ENCODE results near the gene APBA2. TPM values are rescaled to one million over a fixed set of nuclear protein-coding genes. Genes with fewer than 3 reads are reported as not detected.

The APBA2 gene
- polyA plus RNA-seq, 1 donor (not counting 4 experiments of a cell fraction or from before 2014, with no cell fraction given) = 5.5 TPM

DNA sequence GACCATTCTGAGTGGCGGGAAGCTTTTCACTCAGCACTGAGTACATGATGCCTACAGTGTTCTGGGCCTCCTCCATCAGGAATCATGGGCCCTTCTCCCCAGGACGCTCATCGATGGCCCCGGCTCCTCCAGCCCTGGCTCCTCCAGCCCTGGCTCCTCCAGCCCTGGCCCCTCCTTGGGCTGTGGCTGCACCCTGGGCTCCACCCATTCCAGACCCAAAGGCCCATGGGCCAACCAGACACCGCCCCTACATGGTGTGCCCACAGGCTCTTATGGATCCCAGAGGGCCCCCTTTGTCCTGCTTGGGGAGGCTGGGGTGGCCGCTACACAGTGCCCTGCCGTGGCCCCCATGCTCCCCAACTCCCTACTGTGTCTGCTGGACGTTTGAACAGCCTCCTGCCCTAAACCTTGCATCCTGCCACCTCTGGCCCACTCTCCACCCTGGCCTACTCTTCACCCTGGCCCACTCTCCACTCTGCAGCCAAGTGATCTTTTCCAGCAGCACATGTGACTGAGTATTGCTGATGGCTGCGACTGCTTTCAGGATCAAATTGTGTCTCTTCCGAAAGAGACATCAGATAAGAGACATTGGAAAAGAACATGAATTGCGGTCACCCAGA is 57.9 kb downstream of the APBA2 start:
- H3K4me2 ChIP-seq (ENCODE audit: control insufficient read depth, extremely low read depth, insufficient read depth, low read depth, low read length) = no peak overlapping the region
- H3K4me1 ChIP-seq (ENCODE audit: control insufficient read depth, extremely low read depth, insufficient read depth, low read length) = no peaks in the 10 kb centered on the region
- no peaks in the 10 kb centered on the region for H3K27me3 ChIP-seq (ENCODE audit: control insufficient read depth, extremely low read depth, insufficient read depth, low read length)
- H3K79me2 ChIP-seq (ENCODE audit: control insufficient read depth, insufficient read depth, low read length) = no peaks in the 10 kb centered on the region
- H3K9me1 ChIP-seq (ENCODE audit: control insufficient read depth, extremely low read depth, insufficient read depth, low read length) = no peaks in the 10 kb centered on the region
- no peak overlapping the region for H3K4me3 ChIP-seq (ENCODE audit: control insufficient read depth in 2 of 3, extremely low read depth in 1 of 3, insufficient read depth in 2 of 3, low read depth in 1 of 3, low read length in 3 of 3)
- dilution Hi-C loops (cut with MboI; ENCODE audit: extremely low pct_ligation_motif_present, low sequenced_read_pairs) = no loop called here
- H3K36me3 ChIP-seq (ENCODE audit: control insufficient read depth in 2 of 2, extremely low read depth in 1 of 2, insufficient read depth in 2 of 2, low read length in 2 of 2) = no peaks in the 10 kb centered on the region
- no peaks in the 10 kb centered on the region for H4K20me1 ChIP-seq (ENCODE audit: control insufficient read depth, extremely low read depth, insufficient read depth, low read length)
- peaks cover 7% of the 10 kb centered on the region for H3K9me3 ChIP-seq (ENCODE audit: control insufficient read depth, low read depth, low read length)
- TF ChIP-seq EZH2 (IDR thresholded peaks at IDR 0.05; ENCODE audit: low read length) = no peak
- TF ChIP-seq, protein P1, sequence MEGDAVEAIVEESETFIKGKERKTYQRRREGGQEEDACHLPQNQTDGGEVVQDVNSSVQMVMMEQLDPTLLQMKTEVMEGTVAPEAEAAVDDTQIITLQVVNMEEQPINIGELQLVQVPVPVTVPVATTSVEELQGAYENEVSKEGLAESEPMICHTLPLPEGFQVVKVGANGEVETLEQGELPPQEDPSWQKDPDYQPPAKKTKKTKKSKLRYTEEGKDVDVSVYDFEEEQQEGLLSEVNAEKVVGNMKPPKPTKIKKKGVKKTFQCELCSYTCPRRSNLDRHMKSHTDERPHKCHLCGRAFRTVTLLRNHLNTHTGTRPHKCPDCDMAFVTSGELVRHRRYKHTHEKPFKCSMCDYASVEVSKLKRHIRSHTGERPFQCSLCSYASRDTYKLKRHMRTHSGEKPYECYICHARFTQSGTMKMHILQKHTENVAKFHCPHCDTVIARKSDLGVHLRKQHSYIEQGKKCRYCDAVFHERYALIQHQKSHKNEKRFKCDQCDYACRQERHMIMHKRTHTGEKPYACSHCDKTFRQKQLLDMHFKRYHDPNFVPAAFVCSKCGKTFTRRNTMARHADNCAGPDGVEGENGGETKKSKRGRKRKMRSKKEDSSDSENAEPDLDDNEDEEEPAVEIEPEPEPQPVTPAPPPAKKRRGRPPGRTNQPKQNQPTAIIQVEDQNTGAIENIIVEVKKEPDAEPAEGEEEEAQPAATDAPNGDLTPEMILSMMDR (optimal IDR thresholded peaks at IDR 0.05 in 1 of 3, IDR thresholded peaks at IDR 0.05 in 1 of 3, conservative IDR thresholded peaks at IDR 0.05 in 1 of 3; ENCODE audit: extremely low read depth in 1 of 3, insufficient read depth in 2 of 3, low read length in 3 of 3) = no peak
- no peak overlapping the region for H2AFZ ChIP-seq (ENCODE audit: control insufficient read depth, low read length)
- DNase-seq (ENCODE audit: low read depth, low spot score) (no peak), FAIRE-seq (no peak)
- no peak overlapping the region for H3K27ac ChIP-seq (ENCODE audit: control insufficient read depth, insufficient read depth, low read length)
- no peak overlapping the region for H3K9ac ChIP-seq (ENCODE audit: control insufficient read depth, extremely low read depth, insufficient read depth, low read length)

GRCh38 chr15:28944286-28944685 is 58.5 kb downstream of the APBA2 start:
- Histone ChIP-seq H3K4me3 (ENCODE audit: control insufficient read depth in 2 of 3, extremely low read depth in 1 of 3, insufficient read depth in 2 of 3, low read depth in 1 of 3, low read length in 3 of 3) (no peak overlapping the region), H3K36me3 (ENCODE audit: control insufficient read depth in 2 of 2, extremely low read depth in 1 of 2, insufficient read depth in 2 of 2, low read length in 2 of 2) (no peaks in the 10 kb centered on the region), H2AFZ (ENCODE audit: control insufficient read depth, low read length) (no peak overlapping the region), H3K27ac (ENCODE audit: control insufficient read depth, insufficient read depth, low read length) (no peak overlapping the region), H3K79me2 (ENCODE audit: control insufficient read depth, insufficient read depth, low read length) (no peaks in the 10 kb centered on the region), H3K4me2 (ENCODE audit: control insufficient read depth, extremely low read depth, insufficient read depth, low read depth, low read length) (no peak overlapping the region), H3K9me3 (ENCODE audit: control insufficient read depth, low read depth, low read length) (peaks cover 7% of the 10 kb centered on the region), H3K9me1 (ENCODE audit: control insufficient read depth, extremely low read depth, insufficient read depth, low read length) (no peaks in the 10 kb centered on the region), H3K27me3 (ENCODE audit: control insufficient read depth, extremely low read depth, insufficient read depth, low read length) (no peaks in the 10 kb centered on the region), H4K20me1 (ENCODE audit: control insufficient read depth, extremely low read depth, insufficient read depth, low read length) (no peaks in the 10 kb centered on the region), H3K4me1 (ENCODE audit: control insufficient read depth, extremely low read depth, insufficient read depth, low read length) (no peaks in the 10 kb centered on the region), H3K9ac (ENCODE audit: control insufficient read depth, extremely low read depth, insufficient read depth, low read length) (no peak overlapping the region)
- FAIRE-seq (no peak), DNase-seq (ENCODE audit: low read depth, low spot score) (no peak)
- dilution Hi-C loops (cut with MboI; ENCODE audit: extremely low pct_ligation_motif_present, low sequenced_read_pairs) = no loop called here
- no peak for TF ChIP-seq EZH2 (IDR thresholded peaks at IDR 0.05; ENCODE audit: low read length)
- TF ChIP-seq, protein P1 (optimal IDR thresholded peaks at IDR 0.05 in 1 of 3, IDR thresholded peaks at IDR 0.05 in 1 of 3, conservative IDR thresholded peaks at IDR 0.05 in 1 of 3; ENCODE audit: extremely low read depth in 1 of 3, insufficient read depth in 2 of 3, low read length in 3 of 3) = no peak
